Measurements from ENCODE around the gene MMRN2.

DNA sequence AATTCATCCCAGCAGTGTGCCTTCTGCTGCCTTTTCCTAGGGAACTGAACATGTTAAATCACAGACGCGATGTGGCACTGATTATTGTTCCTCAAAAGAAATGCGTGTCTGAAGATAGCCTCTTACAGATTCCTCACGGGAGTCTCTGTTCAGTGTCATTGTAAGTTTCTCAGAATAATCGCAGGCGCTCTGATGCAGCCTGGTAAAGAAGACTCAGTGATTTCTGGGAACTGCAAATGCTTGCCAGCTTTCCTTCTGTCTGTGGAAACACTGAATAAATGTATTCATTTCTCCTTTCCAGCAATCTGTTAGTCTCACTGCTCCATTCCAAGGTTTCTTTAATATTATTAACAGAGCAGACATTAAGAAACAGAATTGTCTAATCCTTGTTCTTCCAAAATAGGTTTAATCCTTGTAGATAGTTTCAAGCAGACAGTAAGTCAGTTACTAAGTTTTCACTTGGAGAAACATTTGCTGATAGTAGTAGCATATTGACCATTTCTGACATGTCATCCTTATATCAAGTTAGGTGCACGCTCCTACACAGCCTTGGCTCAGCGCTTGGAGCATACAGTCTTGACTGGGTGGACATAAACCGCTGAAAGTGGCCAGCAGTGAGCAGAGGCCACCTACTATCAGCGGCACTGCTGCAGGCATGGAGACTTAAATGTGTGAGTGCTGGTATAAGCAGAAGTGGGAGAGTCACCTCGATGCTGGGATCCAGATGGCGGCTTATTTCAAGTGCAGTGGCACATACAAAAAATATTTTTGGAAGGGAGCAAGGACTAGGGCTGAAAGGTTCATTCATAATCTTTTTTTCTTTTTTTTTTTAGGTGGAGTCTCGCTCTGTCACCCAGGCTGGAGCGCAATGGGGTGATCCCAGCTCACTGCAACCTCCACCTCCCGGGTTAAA is 27.7 kb downstream of the MMRN2 start:
- no peak for TF ChIP-seq CTCF (IDR thresholded peaks at IDR 0.05)
- peak in 3 of 4 donors; percentile 61 to 72 (median 71) for TF ChIP-seq POLR2AphosphoS5 (IDR thresholded peaks at IDR 0.05)
- TF ChIP-seq EP300 (IDR thresholded peaks at IDR 0.05), result peak in 2 of 4 donors; percentile 59 to 60

All from sigmoid colon (tissue), 4 donors.